H1 (cell line): ENCODE results near the gene SLC38A2. TPM values are rescaled to one million over a fixed set of nuclear protein-coding genes. Genes with fewer than 3 reads are reported as not detected.

ENCODE experiments used
- CTCF ChIA-PET: fragments of 300-600 bp; sonication (Branson Sonifier 250); formaldehyde crosslinking; loops from one replicate; lab custom pipeline; 2021; ENCODE audit not compliant: partially characterized antibody; lab: Charles Lee
- POLR2A ChIA-PET: fragments of 300-600 bp; sonication (Branson Sonifier 250); formaldehyde crosslinking; loops from one replicate; lab custom pipeline; 2021; ENCODE audit warnings: inconsistent platforms; ENCODE audit not compliant: partially characterized antibody; lab: Charles Lee
- DNase-seq, 2 experiments: peaks; one replicate each; pipeline versions ENCODE4 v3.0.0 to v3.0.0-alpha.2; 2010 to 2022; ENCODE audit warnings: low spot score in 2 of 2, low read depth in 1 of 2, mixed read lengths in 1 of 2
- FAIRE-seq: peaks from 2 replicates; lab custom pipeline; 2011; peaks lifted over from hg19 to GRCh38; lab: Jason Lieb, UNC
- H2AFZ ChIP-seq: 2 replicates; pipeline ENCODE4 v1.8.1; 2012; ENCODE audit warnings: low read length, inconsistent platforms
- H2AK5ac ChIP-seq: 2 replicates; pipeline ENCODE4 v1.6.1; 2013; ENCODE audit warnings: low read depth, low read length
- H2BK120ac ChIP-seq: replicated peaks from 2 replicates; pipeline ENCODE3; 2013; ENCODE audit warnings: low read depth, low read length, inconsistent platforms
- H2BK12ac ChIP-seq: 2 replicates; pipeline ENCODE4 v1.6.1; 2013; ENCODE audit warnings: low read depth, low read length
- H2BK15ac ChIP-seq: 2 replicates; pipeline ENCODE4 v1.6.1; 2013; ENCODE audit warnings: low read length
- H2BK20ac ChIP-seq: 2 replicates; pipeline ENCODE4 v1.6.1; 2013; ENCODE audit warnings: low read length
- H2BK5ac ChIP-seq: 2 replicates; pipeline ENCODE4 v1.6.1; 2013; ENCODE audit warnings: low read depth, low read length
- H3K14ac ChIP-seq: 2 replicates; pipeline ENCODE4 v1.6.1; 2013; ENCODE audit warnings: inconsistent platforms; ENCODE audit not compliant: insufficient read length
- H3K18ac ChIP-seq: 2 replicates; pipeline ENCODE4 v1.6.1; 2013; ENCODE audit warnings: low read length; ENCODE audit errors: extremely low read depth
- H3K23ac ChIP-seq: 2 replicates; pipeline ENCODE4 v1.6.1; 2013; ENCODE audit warnings: inconsistent platforms; ENCODE audit not compliant: insufficient read length
- H3K23me2 ChIP-seq: 2 replicates; pipeline ENCODE4 v1.6.1; 2013; ENCODE audit warnings: low read depth, low read length
- H3K27ac ChIP-seq: 2 replicates; pipeline ENCODE4 v1.6.1; 2011; ENCODE audit warnings: low read depth, low read length, inconsistent platforms
- H3K27me3 ChIP-seq, 4 experiments: replicated peaks in 1 of 4; 1 replicate in 1 of 4; 2 replicates in 3 of 4; pipeline versions ENCODE4 v1.6.1 to v1.8.1; 2011 to 2013; ENCODE audit warnings: low read length in 3 of 4, mild to moderate bottlenecking in 3 of 4, inconsistent platforms in 2 of 4, mixed read lengths in 2 of 4, moderate library complexity in 1 of 4; ENCODE audit not compliant: control insufficient read depth in 3 of 4, insufficient read depth in 3 of 4; ENCODE audit errors: extremely low read depth in 1 of 4
- H3K36me3 ChIP-seq, 4 experiments: 2 replicates each; pipeline versions ENCODE4 v1.6.1 to v1.8.1; 2011 to 2013; ENCODE audit warnings: mild to moderate bottlenecking in 4 of 4, low read length in 3 of 4, moderate library complexity in 2 of 4, control low read depth in 1 of 4, inconsistent platforms in 1 of 4; ENCODE audit not compliant: insufficient read depth in 4 of 4, control insufficient read depth in 2 of 4
- H3K4ac ChIP-seq: replicated peaks from 2 replicates; pipeline ENCODE3; 2013; ENCODE audit warnings: low read length, low read depth, mixed read lengths, inconsistent platforms; ENCODE audit not compliant: insufficient read length
- H3K4me1 ChIP-seq, 4 experiments: replicated peaks in 1 of 4; 1 replicate in 1 of 4; 2 replicates in 3 of 4; pipeline versions ENCODE4 v1.6.1 to v1.8.1; 2011 to 2013; ENCODE audit warnings: low read length in 3 of 4, inconsistent platforms in 2 of 4, mixed read lengths in 1 of 4; ENCODE audit not compliant: insufficient read depth in 4 of 4, control insufficient read depth in 3 of 4
- H3K4me2 ChIP-seq, 2 experiments: 2 replicates each; pipeline versions ENCODE4 v1.6.1 to v1.8.1; 2011 to 2013; ENCODE audit warnings: low read depth in 2 of 2, low read length in 2 of 2, control low read depth in 1 of 2, inconsistent platforms in 1 of 2, mild to moderate bottlenecking in 1 of 2; ENCODE audit not compliant: insufficient read depth in 1 of 2
- H3K4me3 ChIP-seq, 4 experiments: fragments of 200-600, 300-600 bp in 1 of 4; sonication (generic), shearing (Covaris generic), sonication (Bioruptor Twin) in 1 of 4; 2 replicates each; pipeline versions ENCODE4 v1.5.1 to v1.8.1; 2011 to 2016; ENCODE audit warnings: low read length in 4 of 4, low read depth in 3 of 4, control low read depth in 2 of 4, inconsistent platforms in 2 of 4, mild to moderate bottlenecking in 2 of 4, mixed read lengths in 1 of 4, moderate library complexity in 1 of 4; ENCODE audit not compliant: insufficient read depth in 2 of 4; ENCODE audit errors: extremely low read depth in 1 of 4
- H3K56ac ChIP-seq: replicated peaks from 2 replicates; pipeline ENCODE3; 2013; ENCODE audit warnings: low read depth, mild to moderate bottlenecking, mixed read lengths, low read length, inconsistent platforms; ENCODE audit not compliant: insufficient read length
- H3K79me1 ChIP-seq: 2 replicates; pipeline ENCODE4 v1.6.1; 2013; ENCODE audit warnings: low read depth, low read length, control low read depth
- H3K79me2 ChIP-seq, 2 experiments: 2 replicates each; pipeline versions ENCODE4 v1.6.1 to v1.8.1; 2012 to 2013; ENCODE audit warnings: low read length in 2 of 2, mild to moderate bottlenecking in 2 of 2, inconsistent platforms in 1 of 2; ENCODE audit not compliant: insufficient read depth in 2 of 2, control insufficient read depth in 1 of 2
- H3K9ac ChIP-seq, 4 experiments: replicated peaks in 1 of 4; 1 replicate in 1 of 4; 2 replicates in 3 of 4; pipeline versions ENCODE4 v1.6.1 to v1.8.1; 2011 to 2013; ENCODE audit warnings: low read depth in 3 of 4, low read length in 3 of 4, control low read depth in 2 of 4, mild to moderate bottlenecking in 2 of 4, moderate library complexity in 2 of 4, inconsistent platforms in 1 of 4; ENCODE audit errors: extremely low read depth in 1 of 4
- H3K9me3 ChIP-seq, 2 experiments: 2 replicates each; pipeline versions ENCODE4 v1.6.1 to v1.8.1; 2012 to 2013; ENCODE audit warnings: mild to moderate bottlenecking in 2 of 2, moderate library complexity in 2 of 2, control low read depth in 1 of 2, inconsistent platforms in 1 of 2, low read depth in 1 of 2, low read length in 1 of 2, mixed read lengths in 1 of 2; ENCODE audit not compliant: insufficient read depth in 2 of 2
- H4K20me1 ChIP-seq, 2 experiments: replicated peaks in 1 of 2; 2 replicates each; pipeline versions ENCODE3 to v1.8.1; 2011 to 2013; ENCODE audit warnings: inconsistent platforms in 2 of 2, low read length in 2 of 2, mild to moderate bottlenecking in 1 of 2; ENCODE audit not compliant: insufficient read depth in 2 of 2, control insufficient read depth in 1 of 2
- H4K5ac ChIP-seq: 2 replicates; pipeline ENCODE4 v1.6.1; 2013; ENCODE audit warnings: low read length, low read depth, mixed read lengths, inconsistent platforms; ENCODE audit not compliant: insufficient read length
- H4K8ac ChIP-seq: 2 replicates; pipeline ENCODE4 v1.8.0; 2013; ENCODE audit warnings: mild to moderate bottlenecking, moderate library complexity, low read length, inconsistent platforms; ENCODE audit not compliant: insufficient read depth; ENCODE audit errors: extremely low read depth
- H4K91ac ChIP-seq: replicated peaks from 2 replicates; pipeline ENCODE3; 2013; ENCODE audit warnings: low read length, mixed read lengths, inconsistent platforms; ENCODE audit not compliant: insufficient read length
- BRCA1 ChIP-seq: IDR thresholded peaks from 2 replicates; pipeline ENCODE4 v1.6.1; 2012; ENCODE audit warnings: low read depth, low read length, improper control_type of control experiment
- CEBPB ChIP-seq: IDR thresholded peaks from 2 replicates; pipeline ENCODE4 v1.6.1; 2012; ENCODE audit warnings: low read depth, low read length
- GTF2F1 ChIP-seq: IDR thresholded peaks from 2 replicates; pipeline ENCODE4 v1.6.1; 2012; ENCODE audit warnings: low read depth, low read length, improper control_type of control experiment, borderline replicate concordance
- JUN ChIP-seq: IDR thresholded peaks from 2 replicates; pipeline ENCODE4 v1.6.1; 2011; ENCODE audit warnings: low read depth, mild to moderate bottlenecking, improper control_type of control experiment, low read length
- PHF8 ChIP-seq: fragments of 200-600 bp; sonication (generic); conservative IDR thresholded peaks from 2 replicates; pipeline ENCODE4 v1.7.1; 2012; ENCODE audit warnings: low read depth, mild to moderate bottlenecking, inconsistent platforms, low read length, moderate library complexity
- SIN3A ChIP-seq, 2 experiments: IDR thresholded peaks in 1 of 2; conservative IDR thresholded peaks in 1 of 2; 2 replicates each; pipeline ENCODE4 v1.6.1; 2011 to 2012; ENCODE audit warnings: low read length in 2 of 2, improper control_type of control experiment in 1 of 2, low read depth in 1 of 2, mild to moderate bottlenecking in 1 of 2
- SIRT6 ChIP-seq: IDR thresholded peaks from one replicate; pipeline ENCODE4 v1.7.1; 2012; ENCODE audit warnings: low read length, inconsistent platforms
- TEAD4 ChIP-seq: IDR thresholded peaks from 2 replicates; pipeline ENCODE4 v1.6.1; 2012; ENCODE audit warnings: low read depth, low read length, inconsistent platforms, mixed read lengths
- WGBS, 2 experiments: shearing (Covaris generic) in 1 of 2; methylation state at CpG; one replicate each; pipeline versions ENCODE4 v1.1.6 to v1.1.7; 2013 to 2015; ENCODE audit warnings: low lambda C conversion rate in 2 of 2, mixed read lengths in 2 of 2, inconsistent platforms in 1 of 2, low coverage in 1 of 2, missing lambda C conversion rate in 1 of 2; ENCODE audit not compliant: insufficient replicate concordance in 2 of 2, insufficient coverage in 1 of 2, insufficient read length in 1 of 2; ENCODE audit errors: extremely low coverage in 1 of 2, missing lambda C conversion rate in 1 of 2; 5-methylcytosine and 5-hydroxymethylcytosine counted together
- polyA plus RNA-seq, 7 experiments: library from polyadenylated mRNA; depleted of rRNA in 3 of 7; stranded (reverse) in 5 of 7; unstranded in 2 of 7; fragments of >200 nt in 5 of 7; fragments of 200-250 nt in 2 of 7; gene quantifications; 1 replicate in 5 of 7; 2 replicates in 1 of 7; 4 replicates in 1 of 7; pipeline versions ENCODE4 v1.2.1 to v1.2.3, GENCODE V29; 2011 to 2013; ENCODE audit warnings: missing spikeins in 2 of 7, mixed read lengths in 2 of 7
- total RNA-seq: library from RNA; stranded (reverse); fragmentation: NEBNext Ultra II Directional; extraction: Animal tissue kit (Norgen Biotek cat#: 25700); gene quantifications from 2 replicates; pipeline ENCODE4 v1.2.1, GENCODE V29; 2021
- TF ChIP-seq, protein P1 (sequence below), 3 experiments: IDR thresholded peaks; 1 replicate in 2 of 3; 2 replicates in 1 of 3; pipeline versions ENCODE4 v1.5.1 to v1.6.1; 2011; ENCODE audit warnings: low read length in 3 of 3, mild to moderate bottlenecking in 3 of 3, inconsistent platforms in 2 of 3, low read depth in 1 of 3, moderate library complexity in 1 of 3; ENCODE audit not compliant: insufficient read depth in 1 of 3; ENCODE audit errors: control extremely low read depth in 1 of 3
- TF ChIP-seq, protein P2 (sequence below): IDR thresholded peaks from 2 replicates; pipeline ENCODE4 v1.6.1; 2011; ENCODE audit warnings: low read length, improper control_type of control experiment

The SLC38A2 gene
- total and polyA plus RNA-seq, 2 of the 8 experiments (the other 6 are each of a cell fraction or from before 2014, with no cell fraction given): 163 to 684 TPM

DNA sequence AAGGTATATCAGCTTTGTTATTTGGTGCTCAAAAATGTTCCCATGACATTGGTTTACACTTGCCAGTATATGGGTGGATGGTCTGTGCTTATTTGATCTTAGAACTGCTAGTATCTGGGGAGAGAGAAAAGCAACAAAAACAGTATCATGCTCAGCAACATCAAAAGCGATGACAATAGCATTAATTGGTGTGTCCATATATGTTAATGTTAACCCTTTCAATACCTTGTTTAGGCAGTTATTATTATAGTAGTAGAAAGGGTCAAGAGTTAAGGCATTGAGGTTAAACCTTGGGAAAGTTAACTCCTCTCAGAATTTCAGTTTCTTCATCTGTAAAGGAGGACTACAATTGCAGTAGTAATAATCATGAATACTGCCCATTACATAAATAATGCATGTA, 37.4 kb upstream of the SLC38A2 start:
- H3K56ac ChIP-seq: no peak overlapping the region
- no peak overlapping the region for H3K9ac ChIP-seq
- no peaks in the 10 kb centered on the region for H4K20me1 ChIP-seq
- H2BK15ac ChIP-seq: no peak overlapping the region
- ChIA-PET CTCF (no interaction called here), POLR2A (no interaction called here)
- H3K23me2 ChIP-seq: no peaks in the 10 kb centered on the region; the same call in 1 of the 2 replicates
- no peak overlapping the region for H2BK12ac ChIP-seq
- TF ChIP-seq SIN3A (conservative IDR thresholded peaks at IDR 0.05 in 1 of 2, IDR thresholded peaks at IDR 0.05 in 1 of 2; ENCODE audit: low read depth in 1 of 2, low read length in 2 of 2) (no peak), SIRT6 (no peak), TEAD4 (no peak), GTF2F1 (no peak), CEBPB (no peak), PHF8 (no peak), BRCA1 (no peak), JUN (no peak)
- TF ChIP-seq, protein P1, sequence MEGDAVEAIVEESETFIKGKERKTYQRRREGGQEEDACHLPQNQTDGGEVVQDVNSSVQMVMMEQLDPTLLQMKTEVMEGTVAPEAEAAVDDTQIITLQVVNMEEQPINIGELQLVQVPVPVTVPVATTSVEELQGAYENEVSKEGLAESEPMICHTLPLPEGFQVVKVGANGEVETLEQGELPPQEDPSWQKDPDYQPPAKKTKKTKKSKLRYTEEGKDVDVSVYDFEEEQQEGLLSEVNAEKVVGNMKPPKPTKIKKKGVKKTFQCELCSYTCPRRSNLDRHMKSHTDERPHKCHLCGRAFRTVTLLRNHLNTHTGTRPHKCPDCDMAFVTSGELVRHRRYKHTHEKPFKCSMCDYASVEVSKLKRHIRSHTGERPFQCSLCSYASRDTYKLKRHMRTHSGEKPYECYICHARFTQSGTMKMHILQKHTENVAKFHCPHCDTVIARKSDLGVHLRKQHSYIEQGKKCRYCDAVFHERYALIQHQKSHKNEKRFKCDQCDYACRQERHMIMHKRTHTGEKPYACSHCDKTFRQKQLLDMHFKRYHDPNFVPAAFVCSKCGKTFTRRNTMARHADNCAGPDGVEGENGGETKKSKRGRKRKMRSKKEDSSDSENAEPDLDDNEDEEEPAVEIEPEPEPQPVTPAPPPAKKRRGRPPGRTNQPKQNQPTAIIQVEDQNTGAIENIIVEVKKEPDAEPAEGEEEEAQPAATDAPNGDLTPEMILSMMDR (IDR thresholded peaks at IDR 0.05; ENCODE audit: control extremely low read depth in 1 of 3, insufficient read depth in 1 of 3, low read depth in 1 of 3, low read length in 3 of 3): no peak
- TF ChIP-seq, protein P2, sequence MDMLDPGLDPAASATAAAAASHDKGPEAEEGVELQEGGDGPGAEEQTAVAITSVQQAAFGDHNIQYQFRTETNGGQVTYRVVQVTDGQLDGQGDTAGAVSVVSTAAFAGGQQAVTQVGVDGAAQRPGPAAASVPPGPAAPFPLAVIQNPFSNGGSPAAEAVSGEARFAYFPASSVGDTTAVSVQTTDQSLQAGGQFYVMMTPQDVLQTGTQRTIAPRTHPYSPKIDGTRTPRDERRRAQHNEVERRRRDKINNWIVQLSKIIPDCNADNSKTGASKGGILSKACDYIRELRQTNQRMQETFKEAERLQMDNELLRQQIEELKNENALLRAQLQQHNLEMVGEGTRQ: no peak
- H3K18ac ChIP-seq: no peak overlapping the region
- WGBS, 2 experiments: 90% methylated on average over 1 of the region's 1 CpG; no CpG with 5 or more reads in 1 of the 2 experiments
- no peak overlapping the region for H3K27ac ChIP-seq
- H2BK20ac ChIP-seq: no peak overlapping the region
- no peaks in the 10 kb centered on the region for H3K4me1 ChIP-seq
- no peak overlapping the region for H3K4me3 ChIP-seq
- no peaks in the 10 kb centered on the region for H3K79me1 ChIP-seq
- no peak overlapping the region for H3K4ac ChIP-seq
- no peak overlapping the region for H3K23ac ChIP-seq
- no peak overlapping the region for H3K14ac ChIP-seq
- no peak overlapping the region for H2BK5ac ChIP-seq
- DNase-seq (no peak), FAIRE-seq (no peak)
- H3K4me2 ChIP-seq: no peak overlapping the region
- H2AK5ac ChIP-seq: no peak overlapping the region
- H4K91ac ChIP-seq: no peak overlapping the region
- H3K27me3 ChIP-seq: no peaks in the 10 kb centered on the region
- no peak overlapping the region for H4K5ac ChIP-seq
- no peak overlapping the region for H2BK120ac ChIP-seq
- no peak overlapping the region for H2AFZ ChIP-seq
- no peaks in the 10 kb centered on the region for H3K9me3 ChIP-seq
- no peak overlapping the region for H4K8ac ChIP-seq
- no peaks in the 10 kb centered on the region; a peak in 1 of 8 replicates for H3K36me3 ChIP-seq
- H3K79me2 ChIP-seq: no peaks in the 10 kb centered on the region
